NCI-H774 (cell line): ENCODE data around the gene HMGXB3.

Experiments
- DNase-seq: peaks from one replicate; lab custom pipeline; 2025; lab: John Stamatoyannopoulos, UW

Gene HMGXB3

DNA sequence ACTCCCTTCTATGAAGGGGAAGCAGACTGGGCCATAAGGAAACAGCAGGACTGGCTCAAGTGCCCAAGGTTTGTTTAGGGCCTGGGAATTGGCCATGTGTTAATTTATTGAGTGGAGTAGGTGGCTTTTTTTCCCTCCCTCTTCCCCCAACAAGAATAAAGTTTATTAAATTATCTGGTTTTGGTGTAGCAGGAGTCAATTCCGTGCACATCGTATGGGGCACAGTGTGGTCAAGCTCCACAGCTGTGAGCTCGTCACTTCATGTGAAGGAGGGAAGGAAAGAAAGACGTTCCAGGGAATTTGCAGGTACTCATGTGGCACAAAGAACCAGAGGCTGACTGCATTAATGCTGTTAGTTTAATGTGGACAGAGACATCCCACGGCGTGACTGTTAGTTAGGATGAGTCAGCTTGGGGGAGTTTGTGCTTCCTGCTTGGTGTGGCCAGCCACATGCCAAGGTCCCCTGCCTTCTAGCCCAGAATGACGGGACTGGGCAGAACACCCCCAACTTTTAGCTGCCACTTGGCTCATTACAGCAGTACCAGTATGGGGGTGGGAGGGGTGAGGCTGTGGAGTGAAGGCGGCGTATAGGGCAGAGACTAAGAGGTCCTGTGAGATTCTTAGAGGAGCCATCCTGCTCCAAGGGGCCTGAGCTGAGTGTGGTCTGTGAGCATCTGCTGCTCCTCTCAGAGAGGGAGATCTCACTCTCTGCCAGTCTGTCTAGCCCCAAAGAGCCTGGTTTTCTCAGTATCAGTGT lies 52.6 kb downstream of the HMGXB3 start:
- DNase-seq, result no peak

DNA sequence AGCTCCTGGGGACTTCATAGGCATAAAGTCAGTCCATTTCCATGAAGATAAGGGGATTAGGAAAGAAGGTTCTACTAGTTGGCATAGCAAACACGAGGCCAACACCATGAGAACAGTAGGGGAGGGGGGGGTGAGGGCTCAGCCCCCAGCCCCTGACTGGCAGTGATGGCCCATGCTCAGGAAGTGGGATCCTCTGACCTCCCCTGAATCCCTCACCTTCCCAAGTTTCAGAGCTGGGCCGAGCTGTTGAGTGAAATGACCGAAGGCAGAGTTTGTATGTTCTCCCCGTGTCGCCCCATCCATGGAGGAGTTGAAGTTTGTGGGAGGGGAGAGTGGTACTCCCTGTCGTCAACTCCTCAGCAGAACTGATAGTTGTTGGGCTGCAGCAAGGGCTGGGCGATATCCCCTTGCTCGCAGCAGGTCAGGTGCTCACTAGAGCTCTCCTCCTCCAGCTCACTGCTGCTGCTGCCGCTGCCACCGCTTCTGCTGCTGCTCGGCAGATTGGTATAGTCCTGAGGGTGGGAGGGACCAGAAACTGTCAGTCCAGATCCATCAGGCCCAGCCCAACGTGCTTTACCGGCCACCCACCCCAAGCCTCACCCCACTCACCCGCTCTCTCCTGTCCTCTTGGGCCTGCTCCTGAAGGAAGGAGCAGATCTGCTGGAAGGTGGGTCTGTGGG lies 53.3 kb downstream of the HMGXB3 start:
- no peak for DNase-seq

DNA sequence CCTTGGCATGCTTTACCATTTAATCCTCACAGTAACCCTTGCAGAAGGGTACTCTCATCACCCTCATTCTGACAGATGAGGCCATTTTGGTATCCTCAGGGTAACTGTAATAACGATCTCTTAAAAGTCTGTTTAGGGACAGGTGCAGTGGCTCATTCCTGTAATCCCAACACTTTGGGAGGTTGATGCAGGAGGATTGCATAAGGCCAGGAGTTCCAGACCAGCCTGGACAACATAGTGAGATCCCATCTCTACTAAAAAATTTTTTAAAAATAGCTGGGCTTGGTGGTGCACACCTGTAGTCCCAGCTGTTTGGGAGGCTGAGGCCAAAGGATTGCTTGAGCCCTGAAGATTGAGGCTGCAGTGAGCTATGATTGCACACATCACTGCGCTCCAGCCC lies 54.0 kb downstream of the HMGXB3 start:
- no peak for DNase-seq

DNA sequence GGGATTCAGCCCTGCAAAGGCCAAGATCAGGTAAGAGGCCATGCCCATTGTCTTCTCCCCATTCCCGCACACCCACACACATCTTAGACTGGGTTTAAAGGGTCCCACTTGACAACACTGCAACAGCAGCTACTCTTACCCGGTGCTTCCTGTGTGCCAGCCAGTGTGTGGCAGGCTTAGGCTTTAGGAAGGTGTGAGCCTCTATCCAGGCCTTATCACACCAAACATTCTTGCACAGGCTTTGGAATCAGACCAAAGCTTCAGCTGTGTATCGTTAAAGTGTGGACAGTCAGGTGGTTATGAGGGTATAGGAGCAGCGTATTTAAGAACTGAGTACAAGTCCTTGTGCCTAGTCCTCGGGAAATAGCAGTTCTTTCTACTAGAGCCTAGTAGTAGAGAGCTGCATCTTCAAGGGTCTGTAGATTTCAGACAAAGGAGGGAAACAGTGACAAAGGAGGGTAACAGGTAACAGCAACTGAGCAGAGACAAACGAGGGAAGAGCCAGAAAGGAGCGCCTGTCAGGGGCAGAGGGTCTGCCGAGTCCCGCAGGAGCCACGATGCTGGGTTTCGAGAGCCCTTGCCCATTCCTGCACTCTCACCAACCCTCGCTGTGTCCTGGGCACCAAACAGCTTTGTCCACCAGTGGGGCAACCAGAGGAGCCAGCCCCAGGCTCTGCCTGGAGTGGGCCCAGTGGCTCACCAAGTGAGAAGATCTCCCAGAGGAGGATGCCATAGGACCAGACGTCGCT lies 55.0 kb downstream of the HMGXB3 start:
- DNase-seq, result no peak

DNA sequence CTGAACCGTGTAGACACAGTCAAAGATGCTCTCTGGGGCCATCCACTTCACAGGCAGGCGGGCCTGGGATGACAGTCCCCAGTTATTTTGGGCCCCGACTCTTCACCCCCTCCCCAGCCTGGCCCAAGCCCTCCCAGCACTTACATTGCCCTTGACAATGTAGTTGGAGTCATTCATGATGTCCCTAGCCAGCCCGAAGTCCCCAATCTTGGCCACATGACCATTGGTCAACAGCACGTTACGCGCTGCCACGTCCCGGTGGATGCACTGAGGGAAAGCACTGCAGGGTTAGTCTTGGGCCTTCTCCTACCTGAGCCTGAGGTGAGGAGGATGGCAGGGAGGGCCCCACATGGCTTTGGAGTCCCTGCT lies 55.5 kb downstream of the HMGXB3 start:
- no peak for DNase-seq

DNA sequence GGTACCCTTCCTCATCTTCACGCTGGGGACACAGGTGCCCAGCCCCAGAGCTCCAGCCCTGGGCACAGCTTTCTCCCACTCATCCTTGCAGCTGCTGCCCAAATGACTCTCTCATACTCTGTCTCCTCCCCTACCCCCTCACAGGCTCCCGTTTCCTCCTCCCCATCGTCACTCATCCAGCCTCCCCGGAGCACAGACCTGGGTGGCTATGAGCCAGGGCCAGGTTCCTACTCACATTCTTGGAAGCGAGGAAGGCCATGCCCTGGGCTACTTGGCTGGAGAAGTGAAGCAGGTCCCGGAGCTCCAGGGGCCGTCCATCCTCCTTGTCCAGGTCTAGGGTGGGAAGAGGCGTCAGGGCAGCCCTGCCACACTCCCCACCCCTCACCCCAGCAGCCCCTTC lies 56.5 kb downstream of the HMGXB3 start:
- DNase-seq, result no peak

DNA sequence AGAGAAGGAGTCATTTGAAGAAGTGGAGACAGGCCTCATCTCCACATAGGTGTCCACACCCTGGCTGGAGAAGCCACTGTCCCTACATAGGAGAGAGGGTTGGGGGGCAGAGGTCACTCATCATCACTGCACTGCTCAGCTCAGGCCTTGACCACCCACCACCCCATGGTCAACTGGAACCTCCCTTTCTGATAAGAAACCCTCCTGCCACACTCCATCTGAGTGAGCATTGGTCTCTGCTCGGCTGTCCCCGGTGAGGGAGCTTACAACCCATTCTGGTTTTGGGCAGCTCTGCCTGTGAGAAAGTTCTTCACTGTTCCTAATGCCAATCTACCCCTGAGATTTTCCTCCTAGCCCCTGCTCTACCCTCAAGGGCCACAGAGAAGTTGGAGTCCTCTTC lies 57.0 kb downstream of the HMGXB3 start:
- no peak for DNase-seq

DNA sequence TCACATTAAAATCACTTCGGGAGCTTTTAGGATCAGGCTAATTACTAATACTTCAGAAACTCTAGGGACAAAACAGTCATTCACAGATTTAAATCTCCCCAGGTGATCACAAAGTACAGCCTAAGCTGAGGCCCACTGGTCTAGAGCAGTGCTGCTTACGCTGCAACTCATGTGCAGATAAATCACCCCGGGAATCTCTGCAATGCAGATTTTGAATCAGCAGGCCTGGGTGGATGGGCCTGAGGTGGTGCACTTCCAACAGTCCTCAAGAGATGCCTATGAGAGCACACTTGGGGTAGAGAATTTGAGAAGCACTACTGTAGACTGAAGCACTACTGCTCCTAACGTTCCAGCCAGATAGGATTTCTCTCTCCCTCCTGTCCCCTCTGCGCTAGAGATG lies 57.5 kb downstream of the HMGXB3 start:
- no peak for DNase-seq

DNA sequence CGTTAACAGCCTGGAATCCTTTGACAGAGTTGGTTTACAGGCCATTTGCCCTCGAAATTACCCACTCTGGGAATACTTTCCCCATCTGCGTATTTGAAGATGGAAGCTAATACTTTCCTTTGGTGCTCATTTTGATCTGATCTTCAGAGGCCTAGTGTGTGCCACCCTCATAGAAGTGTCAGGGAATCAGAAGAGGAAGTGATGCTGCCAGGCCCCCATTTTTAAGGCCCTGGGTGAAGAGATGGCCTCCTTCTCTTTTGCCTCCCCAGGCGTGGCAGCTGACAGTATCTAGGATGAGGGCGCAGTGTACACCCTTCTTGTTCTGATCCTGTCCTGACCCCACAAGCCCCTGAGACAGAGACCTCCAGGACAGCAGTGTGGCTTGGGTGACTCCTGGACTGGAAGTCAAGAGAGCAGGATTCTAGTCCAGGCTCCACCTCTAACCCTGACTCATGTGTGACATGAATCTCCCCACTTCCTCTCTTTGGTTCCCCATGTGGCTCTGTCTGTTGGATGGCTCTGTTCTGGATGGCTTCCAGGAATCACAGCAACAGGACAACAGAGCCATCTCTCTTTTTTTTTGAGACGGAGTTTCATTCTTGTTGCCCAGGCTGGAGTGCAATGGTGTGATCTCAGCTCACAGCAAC lies 58.1 kb downstream of the HMGXB3 start:
- DNase-seq, result no peak

DNA sequence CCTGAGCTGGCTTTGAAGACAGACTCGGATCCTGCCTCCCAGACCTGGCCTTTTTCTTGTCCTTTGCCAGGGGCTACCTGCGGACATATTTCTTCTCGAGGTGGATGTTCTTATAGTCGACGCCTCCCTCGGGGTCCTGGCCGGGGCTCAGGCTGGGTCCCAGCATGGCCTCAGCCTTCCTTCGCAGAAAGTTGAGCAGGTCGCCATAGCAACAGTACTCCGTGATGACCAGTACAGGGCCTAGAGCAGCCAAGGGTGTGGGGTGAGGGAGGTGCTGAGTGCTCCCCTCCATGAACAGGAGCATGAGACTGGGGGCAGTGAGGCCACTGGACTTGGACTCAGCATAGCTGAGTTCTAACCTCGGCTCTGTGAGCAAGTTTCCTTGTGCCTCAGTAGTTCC lies 59.1 kb downstream of the HMGXB3 start:
- DNase-seq, result no peak

DNA sequence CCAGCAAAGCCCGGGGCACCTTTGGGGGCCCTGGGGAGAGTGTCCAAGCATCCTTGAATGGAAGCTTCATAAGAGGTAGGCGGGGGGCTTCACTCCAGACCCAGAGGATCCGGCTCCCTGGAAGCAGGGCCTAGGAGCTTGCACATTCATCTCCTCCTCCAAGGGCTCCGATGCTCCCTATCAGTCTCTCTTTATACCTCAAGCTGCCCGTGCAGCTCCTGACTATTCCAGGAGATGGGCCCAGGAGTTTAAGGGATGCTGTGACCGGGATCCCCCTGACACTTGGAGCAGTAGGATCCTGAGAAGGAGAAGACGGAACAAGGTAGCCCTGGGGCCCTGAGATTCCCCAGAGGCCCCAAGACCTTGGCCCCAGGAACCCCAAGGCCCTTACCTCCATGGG lies 59.9 kb downstream of the HMGXB3 start:
- DNase-seq, result no peak

DNA sequence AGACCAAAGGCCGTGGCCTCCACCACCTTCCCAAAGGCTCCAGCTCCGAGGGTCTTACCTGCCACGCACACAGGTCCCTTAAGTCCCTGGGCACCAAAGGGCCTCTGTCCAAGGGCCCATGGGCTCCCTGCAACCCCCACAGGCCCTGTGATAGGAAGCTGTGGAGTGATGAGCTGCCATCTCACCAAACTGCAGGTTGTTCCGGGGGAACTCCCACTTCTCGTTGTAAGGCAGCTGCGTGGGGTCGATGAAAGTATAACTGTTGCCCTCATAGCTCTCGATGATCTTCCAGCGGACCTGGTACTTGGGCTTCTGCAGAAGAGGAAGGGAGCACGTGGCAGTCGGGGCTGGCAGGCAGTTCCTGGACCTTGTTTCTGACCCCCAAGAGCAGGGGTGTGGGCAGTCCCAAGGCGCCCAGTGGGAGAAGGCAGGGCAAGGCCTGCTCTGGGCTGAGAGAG lies 61.0 kb downstream of the HMGXB3 start:
- no peak for DNase-seq

DNA sequence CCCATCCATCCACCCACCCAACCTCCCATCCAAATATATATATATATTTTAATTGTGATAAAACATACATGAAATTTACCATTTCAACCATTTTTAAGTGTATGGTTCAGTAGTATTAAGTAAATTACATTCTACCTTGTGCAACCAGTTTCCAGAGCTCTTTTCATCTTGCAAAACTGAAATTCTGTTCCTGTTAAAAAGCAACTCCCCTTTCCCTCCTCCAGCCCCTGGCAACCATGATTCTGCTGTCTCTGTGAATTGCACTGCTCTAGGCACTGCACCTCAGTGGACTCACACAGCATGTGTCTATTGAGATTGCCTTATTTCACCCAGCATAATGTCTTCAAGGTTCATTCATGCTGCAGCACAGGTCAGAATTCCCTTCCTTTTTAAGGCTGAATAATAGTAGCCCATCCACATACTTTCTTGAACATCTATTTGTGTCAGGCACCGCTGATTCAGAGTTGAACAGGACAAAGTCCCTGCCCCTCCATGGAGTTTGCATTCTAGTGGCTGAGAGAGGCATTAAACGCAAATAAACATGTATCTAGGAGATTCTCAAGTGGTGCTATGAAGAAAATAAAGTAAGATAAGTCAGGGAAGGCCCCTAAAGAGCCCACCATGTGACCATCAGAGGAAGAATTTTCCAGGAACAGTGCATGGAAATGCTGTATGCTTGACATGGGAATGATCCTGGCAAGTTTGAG lies 61.8 kb downstream of the HMGXB3 start:
- no peak for DNase-seq

DNA sequence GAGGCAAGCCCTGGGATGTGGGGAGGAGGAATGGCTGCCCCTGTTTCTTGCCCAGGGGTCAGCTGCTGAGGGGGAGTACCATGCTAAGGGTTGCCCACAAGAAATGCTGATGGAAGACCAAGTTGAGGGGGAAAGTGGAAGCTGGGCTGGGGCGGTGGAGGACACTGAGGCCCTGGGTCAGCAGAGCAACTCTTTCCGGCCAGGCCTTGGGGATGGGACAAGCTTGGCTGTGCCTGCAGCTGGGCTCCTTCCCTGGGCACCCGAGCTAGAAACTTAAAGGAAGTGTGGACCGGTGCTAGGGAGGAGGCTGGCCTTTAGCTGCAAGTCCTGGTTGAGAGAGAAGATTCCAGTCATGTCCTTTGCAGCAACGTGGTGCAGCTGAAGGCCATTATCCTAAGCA lies 63.1 kb downstream of the HMGXB3 start:
- DNase-seq, result no peak

DNA sequence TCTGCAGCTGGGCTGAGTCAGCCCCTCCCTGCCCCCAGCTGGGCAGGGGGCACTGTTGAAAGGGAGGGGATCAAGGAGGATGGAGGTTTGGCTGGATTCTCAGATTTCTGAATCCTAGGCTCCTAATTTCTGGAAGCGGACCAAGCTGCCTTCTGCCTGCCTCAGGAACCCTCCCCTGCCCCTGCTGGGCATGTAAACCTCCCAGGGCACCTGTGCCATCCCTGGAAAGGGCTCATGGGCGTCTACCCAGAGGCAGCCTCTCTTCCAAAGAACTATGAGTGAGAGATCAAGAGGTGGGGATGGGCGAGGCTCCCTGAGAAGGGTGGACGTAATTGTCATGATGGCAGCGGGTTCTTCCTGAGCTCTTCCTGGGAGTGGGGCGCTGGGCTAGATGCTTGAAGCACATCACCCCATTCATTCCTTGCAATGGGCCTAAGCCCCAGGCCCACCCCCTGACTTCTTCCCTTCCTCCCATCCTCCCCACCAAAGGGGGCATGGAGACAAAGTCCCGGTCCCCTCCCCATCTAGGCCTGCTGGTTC lies 64.2 kb downstream of the HMGXB3 start:
- no peak for DNase-seq

DNA sequence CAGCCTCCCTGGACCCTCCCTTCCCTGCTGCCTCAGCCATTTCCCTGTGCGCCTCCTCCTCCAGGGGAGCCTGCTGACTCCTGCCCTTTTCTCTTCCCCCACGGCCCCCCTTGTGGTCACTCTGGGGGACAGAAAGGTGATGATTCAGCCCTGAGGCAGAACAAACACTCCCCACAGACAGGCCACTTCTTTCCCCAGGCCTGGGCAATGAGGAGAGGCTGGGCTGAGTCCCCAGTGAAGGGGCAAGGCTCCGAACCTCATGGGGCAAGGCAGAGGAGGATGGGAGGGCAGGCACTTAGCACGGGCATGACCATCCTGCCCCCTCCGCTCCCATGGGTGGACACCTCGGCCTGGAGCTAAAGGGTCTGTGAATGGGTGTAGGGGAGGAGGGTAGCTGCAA lies 64.8 kb downstream of the HMGXB3 start:
- DNase-seq, result no peak

DNA sequence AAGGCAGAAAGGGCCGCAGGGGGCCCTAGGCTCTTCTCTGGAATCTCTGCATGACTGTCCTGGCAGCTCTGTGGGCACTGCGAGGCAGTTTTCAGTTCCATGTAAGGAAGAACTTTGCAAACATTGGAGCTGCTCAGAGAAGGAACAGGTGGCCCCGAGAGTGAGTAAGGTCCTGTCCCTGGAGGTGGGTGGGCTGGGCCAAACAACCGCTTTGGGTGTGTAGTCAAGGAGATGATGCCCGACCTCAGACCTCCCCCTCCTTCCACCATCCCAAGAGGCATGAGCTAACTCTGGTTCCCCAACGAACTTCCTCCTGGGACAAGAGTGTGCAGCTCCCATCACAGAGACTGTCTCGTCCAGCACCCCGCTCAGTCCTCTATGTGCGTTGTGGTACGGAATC lies 65.3 kb downstream of the HMGXB3 start:
- DNase-seq, result no peak

DNA sequence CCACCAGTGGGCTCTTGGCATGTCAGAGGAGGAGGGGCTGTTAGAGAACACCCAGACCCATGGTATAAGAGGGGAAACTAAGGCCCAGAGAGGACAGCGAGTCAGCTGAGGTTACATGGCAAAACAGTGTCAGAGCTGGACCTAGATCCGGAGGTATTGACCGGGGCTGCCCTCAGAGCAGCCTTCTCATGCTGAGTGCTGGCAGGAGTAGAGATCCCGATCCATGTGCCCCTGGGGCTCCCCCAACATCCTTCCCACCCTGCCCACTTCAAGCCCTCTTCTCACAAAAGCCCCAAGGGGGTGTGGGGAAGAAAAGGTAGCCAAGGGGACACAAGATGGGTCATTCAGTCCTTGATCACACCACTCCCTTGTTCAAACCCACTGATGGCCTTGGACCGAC lies 65.9 kb downstream of the HMGXB3 start:
- DNase-seq, result no peak

DNA sequence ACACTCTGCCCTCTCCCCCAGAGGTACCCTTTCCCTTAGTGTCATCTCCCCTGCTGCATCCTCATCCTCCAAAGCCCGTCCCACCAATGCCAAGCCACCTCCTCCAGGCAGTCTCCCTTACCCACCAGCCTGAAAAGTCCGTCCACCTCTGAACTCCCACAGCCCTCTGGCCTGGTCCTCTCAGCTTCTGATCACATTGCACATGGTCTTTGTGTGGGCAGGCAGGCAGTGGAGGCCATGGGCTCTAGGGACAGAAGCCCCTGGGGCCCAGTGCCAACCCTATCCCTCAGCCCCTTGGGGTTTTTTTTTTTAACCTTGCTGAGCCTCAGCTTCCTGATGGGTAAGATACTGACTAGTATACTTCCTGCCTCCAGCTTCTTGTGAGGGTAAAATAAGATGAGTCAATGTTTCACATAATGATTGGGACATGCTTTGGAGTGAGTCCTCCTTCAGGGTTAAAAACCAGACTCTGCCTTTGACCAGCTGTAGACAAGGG lies 66.4 kb downstream of the HMGXB3 start:
- no peak for DNase-seq

DNA sequence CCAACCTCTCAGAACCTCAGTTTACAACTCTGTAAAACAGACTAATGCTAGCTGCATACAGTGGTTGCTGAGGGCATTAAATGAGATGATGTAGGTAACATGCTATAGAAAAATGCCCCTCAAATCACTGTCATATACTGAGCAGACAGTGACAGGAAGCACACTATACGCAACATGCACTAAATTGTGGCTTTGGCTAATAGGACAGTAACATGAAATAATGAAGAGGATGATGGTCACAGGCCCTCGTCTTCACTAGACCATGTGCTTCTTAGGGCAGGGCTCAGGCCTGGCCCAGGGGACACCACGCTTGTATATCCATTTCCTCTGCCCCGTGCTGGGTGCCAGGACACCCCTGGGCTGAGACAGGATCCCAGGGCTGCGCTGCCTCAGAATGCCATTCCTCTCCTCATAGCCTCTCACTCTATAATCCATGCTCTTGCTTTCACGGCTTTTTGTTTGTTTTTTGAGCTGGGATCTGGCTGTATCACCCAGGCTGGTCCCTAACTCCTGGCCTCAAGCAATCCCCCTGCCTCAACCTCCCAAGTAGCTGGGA lies 66.9 kb downstream of the HMGXB3 start:
- DNase-seq, result no peak

DNA sequence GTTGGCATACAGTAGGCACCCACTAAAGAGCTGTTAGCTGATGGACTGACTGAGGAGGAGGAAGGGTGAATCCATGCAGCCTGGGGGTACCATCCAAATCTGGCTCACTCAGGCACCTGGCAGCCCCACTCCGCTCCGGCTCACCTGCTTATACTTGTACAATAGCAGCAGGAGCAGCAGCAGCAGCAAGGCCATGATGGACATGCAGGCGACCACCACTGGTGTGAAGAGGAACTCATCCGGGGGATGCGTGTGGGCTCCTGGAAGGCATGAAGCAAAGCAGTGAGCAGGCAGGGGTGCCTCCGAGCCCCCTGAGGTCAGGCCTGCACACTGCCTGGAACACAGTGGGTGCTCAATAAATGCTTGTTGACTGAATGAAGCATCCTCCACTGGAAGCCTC lies 67.5 kb downstream of the HMGXB3 start:
- no peak for DNase-seq
